Fibroblast of lung (primary cell): Measurements from ENCODE around the gene AFAP1. TPM values are rescaled to one million over a fixed set of nuclear protein-coding genes. Genes with fewer than 3 reads are reported as not detected.

ENCODE experiments used
- DNase-seq, 2 donors: peaks; one replicate each; pipeline versions ENCODE4 v3.0.0 to v3.0.0-alpha.2; 2010; ENCODE audit warnings: low read depth in 2 of 2
- H2AFZ ChIP-seq: 2 replicates; pipeline ENCODE4 v1.5.1; 2012; ENCODE audit warnings: low read length, control low read depth, inconsistent platforms
- H3K27ac ChIP-seq: 2 replicates; pipeline ENCODE4 v1.5.1; 2011; ENCODE audit warnings: low read length, control low read depth; ENCODE audit not compliant: insufficient read depth
- H3K27me3 ChIP-seq: 2 replicates; pipeline ENCODE4 v1.5.1; 2011; ENCODE audit warnings: mild to moderate bottlenecking, low read length; ENCODE audit not compliant: control insufficient read depth, insufficient read depth
- H3K36me3 ChIP-seq: 2 replicates; pipeline ENCODE4 v1.5.1; 2011; ENCODE audit warnings: low read length; ENCODE audit not compliant: control insufficient read depth, insufficient read depth
- H3K4me1 ChIP-seq: 2 replicates; pipeline ENCODE4 v1.5.1; 2011; ENCODE audit warnings: low read length; ENCODE audit not compliant: control insufficient read depth, insufficient read depth; ENCODE audit errors: extremely low read depth
- H3K4me2 ChIP-seq: 2 replicates; pipeline ENCODE4 v1.5.1; 2011; ENCODE audit warnings: low read length, control low read depth; ENCODE audit not compliant: insufficient read depth; ENCODE audit errors: extremely low read depth
- H3K4me3 ChIP-seq, 4 experiments: fragments of 200-600 bp in 1 of 4; sonication (generic) in 1 of 4; replicated peaks in 1 of 4; 2 replicates each; pipeline ENCODE4 v1.5.1; 2011 to 2016; ENCODE audit warnings: low read length in 4 of 4, low read depth in 3 of 4, mild to moderate bottlenecking in 3 of 4, control low read depth in 2 of 4, inconsistent platforms in 1 of 4, mixed read lengths in 1 of 4; ENCODE audit not compliant: insufficient read depth in 1 of 4; ENCODE audit errors: control extremely low read depth in 1 of 4
- H3K79me2 ChIP-seq: 2 replicates; pipeline ENCODE4 v1.5.1; 2012; ENCODE audit warnings: mild to moderate bottlenecking, low read length, inconsistent platforms; ENCODE audit not compliant: control insufficient read depth, insufficient read depth
- H3K9ac ChIP-seq: 2 replicates; pipeline ENCODE4 v1.5.1; 2011; ENCODE audit warnings: mild to moderate bottlenecking, low read length, control low read depth; ENCODE audit not compliant: insufficient read depth
- H3K9me3 ChIP-seq: 2 replicates; pipeline ENCODE4 v1.5.1; 2012; ENCODE audit warnings: low read depth, low read length; ENCODE audit not compliant: control insufficient read depth, insufficient read depth
- H4K20me1 ChIP-seq: 2 replicates; pipeline ENCODE4 v1.5.1; 2011; ENCODE audit warnings: low read length; ENCODE audit not compliant: control insufficient read depth, insufficient read depth; ENCODE audit errors: extremely low read depth
- CTCF ChIP-seq, 2 donors: IDR thresholded peaks in 1 of 2; conservative IDR thresholded peaks in 1 of 2; 1 replicate in 1 of 2; 2 replicates in 1 of 2; pipeline ENCODE4 v1.5.1; 2011 to 2012; ENCODE audit warnings: low read length in 2 of 2, control low read depth in 1 of 2, inconsistent platforms in 1 of 2, low read depth in 1 of 2, mild to moderate bottlenecking in 1 of 2
- EZH2 ChIP-seq: IDR thresholded peaks from 2 replicates; pipeline ENCODE4 v1.5.1; 2012; ENCODE audit warnings: low read length, control low read depth, mild to moderate bottlenecking; ENCODE audit errors: missing control alignments
- polyA plus RNA-seq, 2 donors: library from polyadenylated mRNA; depleted of rRNA in 1 of 2; stranded (reverse) in 1 of 2; unstranded in 1 of 2; fragments of >200 nt; gene quantifications; 2 replicates each; pipeline ENCODE4 v1.2.1, GENCODE V29; 2011 to 2012; ENCODE audit warnings: missing spikeins in 1 of 2
- total RNA-seq: library from RNA; depleted of rRNA; stranded (reverse); fragments of >200 nt; gene quantifications from 2 replicates; pipeline ENCODE4 v1.2.1, GENCODE V29; 2014

AFAP1 gene
- total and polyA plus RNA-seq, 2 donors (not counting 1 experiment from before 2014, with no cell fraction given), result 21.8 to 30.1 TPM

GRCh38 chr4:7899184-7899869 lies 40.3 kb downstream of the AFAP1 start:
- Histone ChIP-seq H3K27me3 (no peaks in the 10 kb centered on the region), H3K4me1 (peaks cover 7% of the 10 kb centered on the region), H3K36me3 (no peaks in the 10 kb centered on the region), H3K4me3 (no peak overlapping the region), H3K4me2 (no peak overlapping the region), H2AFZ (no peak overlapping the region), H3K79me2 (peaks cover 66% of the 10 kb centered on the region), H3K9me3 (no peaks in the 10 kb centered on the region), H3K27ac (no peak overlapping the region), H3K9ac (no peak overlapping the region), H4K20me1 (no peaks in the 10 kb centered on the region)
- DNase-seq, result no peak
- TF ChIP-seq EZH2 (no peak), CTCF (conservative IDR thresholded peaks at IDR 0.05 in 1 of 2, IDR thresholded peaks at IDR 0.05 in 1 of 2; ENCODE audit: low read depth in 1 of 2, low read length in 2 of 2) (no peak)

GRCh38 chr4:7898385-7898784 lies 41.3 kb downstream of the AFAP1 start:
- no peaks in the 10 kb centered on the region for H3K9me3 ChIP-seq
- no peak overlapping the region for H3K9ac ChIP-seq
- no peak overlapping the region for H3K4me3 ChIP-seq
- DNase-seq, result no peak
- H3K4me1 ChIP-seq, result peaks cover 5% of the 10 kb centered on the region
- H4K20me1 ChIP-seq, result no peaks in the 10 kb centered on the region
- peaks cover 72% of the 10 kb centered on the region for H3K79me2 ChIP-seq
- H3K27ac ChIP-seq, result no peak overlapping the region
- H3K27me3 ChIP-seq, result no peaks in the 10 kb centered on the region
- H3K36me3 ChIP-seq, result no peaks in the 10 kb centered on the region
- TF ChIP-seq EZH2 (no peak), CTCF (conservative IDR thresholded peaks at IDR 0.05 in 1 of 2, IDR thresholded peaks at IDR 0.05 in 1 of 2; ENCODE audit: low read depth in 1 of 2, low read length in 2 of 2) (no peak)
- H3K4me2 ChIP-seq, result no peak overlapping the region
- no peak overlapping the region for H2AFZ ChIP-seq

- Histone ChIP-seq H3K4me3 (no peak overlapping the region), H4K20me1 (no peaks in the 10 kb centered on the region), H3K4me2 (no peak overlapping the region), H3K9me3 (no peaks in the 10 kb centered on the region), H3K27me3 (no peaks in the 10 kb centered on the region), H2AFZ (no peak overlapping the region), H3K79me2 (peaks cover 66% of the 10 kb centered on the region), H3K4me1 (peaks cover 3% of the 10 kb centered on the region), H3K27ac (no peak overlapping the region), H3K36me3 (no peaks in the 10 kb centered on the region), H3K9ac (no peak overlapping the region)
- DNase-seq, result peak in 1 of 2 donors; percentile 81
- TF ChIP-seq EZH2 (no peak), CTCF (conservative IDR thresholded peaks at IDR 0.05 in 1 of 2, IDR thresholded peaks at IDR 0.05 in 1 of 2; ENCODE audit: low read depth in 1 of 2, low read length in 2 of 2) (no peak)
Measured at GRCh38 chr4:7897811-7898210, 41.9 kb downstream of the AFAP1 start.
